Mammary epithelial cell (primary cell): ENCODE data around the gene PARD3.

Source experiments
- EZH2 ChIP-seq: IDR thresholded peaks from 2 replicates; pipeline ENCODE4 v1.6.1; 2012; ENCODE audit warnings: low read length, inconsistent platforms, borderline replicate concordance
- TF ChIP-seq, protein P1 (sequence below), 2 donors: IDR thresholded peaks in 1 of 2; conservative IDR thresholded peaks in 1 of 2; 2 replicates each; pipeline ENCODE4 v1.5.1; 2011 to 2012; ENCODE audit warnings: inconsistent platforms in 2 of 2, low read length in 2 of 2, mild to moderate bottlenecking in 2 of 2, control low read depth in 1 of 2, low read depth in 1 of 2; ENCODE audit not compliant: insufficient read depth in 1 of 2; ENCODE audit errors: extremely low read depth in 1 of 2

DNA sequence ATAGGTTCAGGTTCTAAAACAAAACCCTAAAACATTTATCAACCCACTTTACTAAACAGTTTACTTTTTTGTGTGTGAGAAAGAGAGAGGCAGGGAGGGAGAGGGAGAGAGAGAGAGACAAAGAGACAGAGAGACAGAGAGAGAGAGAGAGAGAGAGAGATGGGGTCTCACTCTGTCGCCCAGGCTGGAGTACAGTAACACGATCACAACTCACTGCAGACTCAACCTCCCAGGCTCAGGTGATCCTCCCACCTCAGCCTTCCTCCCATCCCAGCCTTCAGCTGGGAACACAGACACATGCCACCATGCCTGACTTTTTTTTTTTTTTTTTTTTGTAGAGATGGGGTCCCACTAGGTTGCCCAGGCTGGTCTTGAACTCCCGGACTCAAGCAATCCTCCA is 52.9 kb downstream of the PARD3 start:
- TF ChIP-seq, protein P1, sequence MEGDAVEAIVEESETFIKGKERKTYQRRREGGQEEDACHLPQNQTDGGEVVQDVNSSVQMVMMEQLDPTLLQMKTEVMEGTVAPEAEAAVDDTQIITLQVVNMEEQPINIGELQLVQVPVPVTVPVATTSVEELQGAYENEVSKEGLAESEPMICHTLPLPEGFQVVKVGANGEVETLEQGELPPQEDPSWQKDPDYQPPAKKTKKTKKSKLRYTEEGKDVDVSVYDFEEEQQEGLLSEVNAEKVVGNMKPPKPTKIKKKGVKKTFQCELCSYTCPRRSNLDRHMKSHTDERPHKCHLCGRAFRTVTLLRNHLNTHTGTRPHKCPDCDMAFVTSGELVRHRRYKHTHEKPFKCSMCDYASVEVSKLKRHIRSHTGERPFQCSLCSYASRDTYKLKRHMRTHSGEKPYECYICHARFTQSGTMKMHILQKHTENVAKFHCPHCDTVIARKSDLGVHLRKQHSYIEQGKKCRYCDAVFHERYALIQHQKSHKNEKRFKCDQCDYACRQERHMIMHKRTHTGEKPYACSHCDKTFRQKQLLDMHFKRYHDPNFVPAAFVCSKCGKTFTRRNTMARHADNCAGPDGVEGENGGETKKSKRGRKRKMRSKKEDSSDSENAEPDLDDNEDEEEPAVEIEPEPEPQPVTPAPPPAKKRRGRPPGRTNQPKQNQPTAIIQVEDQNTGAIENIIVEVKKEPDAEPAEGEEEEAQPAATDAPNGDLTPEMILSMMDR (conservative IDR thresholded peaks at IDR 0.05 in 1 of 2, IDR thresholded peaks at IDR 0.05 in 1 of 2; ENCODE audit: extremely low read depth in 1 of 2, insufficient read depth in 1 of 2, low read depth in 1 of 2, low read length in 2 of 2), result no peak
- TF ChIP-seq EZH2, result no peak
